Left ventricle myocardium inferior (tissue), 1 donor: ENCODE results near the gene EFEMP1. TPM values are rescaled to one million over a fixed set of nuclear protein-coding genes. Genes with fewer than 3 reads are reported as not detected.

Source experiments
- DNase-seq: peaks from one replicate; pipeline ENCODE4 v3.0.0-alpha.2; 2020
- H3K27ac ChIP-seq: fragments of 200-600 bp; replicated peaks from 2 replicates; pipeline ENCODE4 v1.8.0; 2021
- H3K27me3 ChIP-seq: fragments of 200-600 bp; 2 replicates; pipeline ENCODE4 v1.8.0; 2021; ENCODE audit warnings: low read depth
- H3K36me3 ChIP-seq: fragments of 200-600 bp; 2 replicates; pipeline ENCODE4 v1.8.0; 2021
- H3K4me1 ChIP-seq: fragments of 200-600 bp; 2 replicates; pipeline ENCODE4 v1.8.0; 2021
- H3K4me3 ChIP-seq: fragments of 200-600 bp; 2 replicates; pipeline ENCODE4 v1.8.0; 2021; ENCODE audit warnings: mild to moderate bottlenecking, moderate library complexity
- H3K9me3 ChIP-seq: fragments of 200-600 bp; replicated peaks from 2 replicates; pipeline ENCODE4 v1.8.0; 2021
- intact Hi-C: fragments of 100-400 bp; cut with micrococcal nuclease; formaldehyde crosslinking; loops from one replicate; pipeline ENCODE4 v1.11.0; 2022
- total RNA-seq: library from RNA; stranded (reverse); fragmentation: NEBNext Ultra II Directional; extraction: Animal tissue kit (Norgen Biotek cat#: 25700); gene quantifications from one replicate; pipeline ENCODE4 v1.2.1, GENCODE V29; 2021
- TF ChIP-seq, protein P1 (sequence below): fragments of 200-600 bp; IDR thresholded peaks from 2 replicates; pipeline ENCODE4 v1.8.0; 2021; ENCODE audit warnings: antibody characterized with exemption, mild to moderate bottlenecking, borderline replicate concordance
- donor health status: DM: no; HTN: yes; CAD: no; lungs with severe emphysema.

EFEMP1 gene
- total RNA-seq, 1 donor from 2014 or later, result 72.3 TPM

DNA sequence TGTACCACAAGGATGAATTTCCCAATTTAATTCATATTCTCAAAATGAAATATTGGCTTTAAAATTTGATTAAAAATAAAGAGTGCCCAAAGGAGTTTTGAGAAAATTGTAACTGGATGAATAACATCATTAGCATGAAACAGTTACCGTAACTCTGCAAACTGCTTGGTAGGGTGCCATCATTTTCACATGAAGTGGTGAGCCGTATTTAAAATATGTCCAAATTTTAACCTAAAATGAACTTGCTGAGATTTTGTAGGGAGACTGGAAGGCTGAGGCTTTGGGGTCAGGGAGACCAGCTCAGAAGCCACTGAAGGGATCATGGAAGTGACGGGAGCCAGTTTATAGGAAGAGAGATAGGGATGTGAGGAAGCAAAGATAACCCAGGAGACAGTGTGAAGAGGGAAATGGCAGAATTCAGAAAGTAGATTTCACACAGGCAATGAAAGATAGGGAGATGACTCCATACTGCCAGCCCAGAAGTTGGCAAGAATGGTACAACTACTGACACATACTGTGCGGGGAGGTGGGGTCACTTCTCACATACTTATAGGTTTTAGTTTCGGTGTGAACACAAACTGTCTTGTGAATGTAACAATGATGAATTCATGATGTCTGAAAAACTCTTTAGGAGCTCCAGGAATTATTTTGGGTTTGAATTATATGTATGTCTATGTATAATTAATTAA is 53.8 kb downstream of the EFEMP1 start:
- Histone ChIP-seq H3K36me3 (no peaks in the 10 kb centered on the region), H3K9me3 (no peaks in the 10 kb centered on the region), H3K27me3 (no peaks in the 10 kb centered on the region), H3K27ac (no peak overlapping the region), H3K4me1 (no peaks in the 10 kb centered on the region), H3K4me3 (no peak overlapping the region)
- no peak for DNase-seq
- intact Hi-C loops, result no loop called here
- TF ChIP-seq, protein P1, sequence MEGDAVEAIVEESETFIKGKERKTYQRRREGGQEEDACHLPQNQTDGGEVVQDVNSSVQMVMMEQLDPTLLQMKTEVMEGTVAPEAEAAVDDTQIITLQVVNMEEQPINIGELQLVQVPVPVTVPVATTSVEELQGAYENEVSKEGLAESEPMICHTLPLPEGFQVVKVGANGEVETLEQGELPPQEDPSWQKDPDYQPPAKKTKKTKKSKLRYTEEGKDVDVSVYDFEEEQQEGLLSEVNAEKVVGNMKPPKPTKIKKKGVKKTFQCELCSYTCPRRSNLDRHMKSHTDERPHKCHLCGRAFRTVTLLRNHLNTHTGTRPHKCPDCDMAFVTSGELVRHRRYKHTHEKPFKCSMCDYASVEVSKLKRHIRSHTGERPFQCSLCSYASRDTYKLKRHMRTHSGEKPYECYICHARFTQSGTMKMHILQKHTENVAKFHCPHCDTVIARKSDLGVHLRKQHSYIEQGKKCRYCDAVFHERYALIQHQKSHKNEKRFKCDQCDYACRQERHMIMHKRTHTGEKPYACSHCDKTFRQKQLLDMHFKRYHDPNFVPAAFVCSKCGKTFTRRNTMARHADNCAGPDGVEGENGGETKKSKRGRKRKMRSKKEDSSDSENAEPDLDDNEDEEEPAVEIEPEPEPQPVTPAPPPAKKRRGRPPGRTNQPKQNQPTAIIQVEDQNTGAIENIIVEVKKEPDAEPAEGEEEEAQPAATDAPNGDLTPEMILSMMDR, result no peak

DNA sequence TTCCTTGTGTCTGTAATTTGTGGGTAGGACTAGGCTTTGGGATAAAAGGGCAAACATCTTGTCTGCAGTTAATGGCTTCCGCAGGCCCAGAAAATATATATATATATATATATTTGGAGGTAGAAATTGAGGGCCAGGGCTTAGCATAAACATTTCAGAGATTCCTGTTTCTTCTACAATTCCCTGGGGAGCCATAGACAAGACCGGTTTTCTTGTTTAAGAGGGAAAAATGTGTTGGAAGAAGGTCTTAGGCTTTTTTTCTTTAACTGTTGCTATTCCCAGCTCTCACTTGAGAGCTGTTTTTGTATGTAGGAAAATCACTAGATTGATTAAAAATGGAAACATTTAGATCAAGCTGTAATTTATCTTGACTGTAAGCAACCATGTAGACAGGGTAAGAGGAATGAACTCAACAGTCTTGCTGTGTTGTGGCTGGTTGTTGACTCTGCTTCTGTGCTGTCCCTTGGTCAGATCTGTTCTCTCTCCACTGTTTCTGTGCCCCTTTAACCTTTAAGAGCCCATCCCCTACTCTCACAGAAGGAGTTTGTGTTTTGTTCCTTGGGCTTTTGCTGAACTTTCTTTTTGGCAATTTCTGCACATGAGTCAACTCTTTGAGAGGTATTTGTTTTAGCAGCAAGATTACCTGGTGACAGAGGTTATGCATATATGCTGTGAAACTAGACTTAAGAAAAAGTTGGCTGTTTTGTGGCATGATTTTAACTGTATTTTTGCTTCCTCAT is 58.3 kb downstream of the EFEMP1 start:
- intact Hi-C loops, result no loop called here
- Histone ChIP-seq H3K4me1 (peaks cover 14% of the 10 kb centered on the region), H3K27ac (no peak overlapping the region), H3K27me3 (no peaks in the 10 kb centered on the region), H3K9me3 (no peaks in the 10 kb centered on the region), H3K36me3 (no peaks in the 10 kb centered on the region), H3K4me3 (no peak overlapping the region)
- TF ChIP-seq, protein P1, result no peak
- no peak for DNase-seq

GRCh38 chr2:55864351-55865084 is 59.1 kb downstream of the EFEMP1 start:
- intact Hi-C loops, result no loop called here
- H3K4me1 ChIP-seq, result peaks cover 14% of the 10 kb centered on the region
- DNase-seq, result no peak
- no peaks in the 10 kb centered on the region for H3K36me3 ChIP-seq
- H3K27me3 ChIP-seq, result no peaks in the 10 kb centered on the region
- no peaks in the 10 kb centered on the region for H3K9me3 ChIP-seq
- H3K27ac ChIP-seq, result no peak overlapping the region
- TF ChIP-seq, protein P1, result no peak
- no peak overlapping the region for H3K4me3 ChIP-seq

- no peaks in the 10 kb centered on the region for H3K27me3 ChIP-seq
- H3K9me3 ChIP-seq, result no peaks in the 10 kb centered on the region
- DNase-seq, result no peak
- peak overlapping the region; percentile 66 for H3K27ac ChIP-seq
- no peak overlapping the region for H3K4me3 ChIP-seq
- TF ChIP-seq, protein P1, result no peak
- no peaks in the 10 kb centered on the region for H3K36me3 ChIP-seq
- intact Hi-C loops, result no loop called here
- peaks cover 14% of the 10 kb centered on the region for H3K4me1 ChIP-seq
Measured at GRCh38 chr2:55862673-55863390, 60.8 kb downstream of the EFEMP1 start.

GRCh38 chr2:55862246-55862645 is 61.3 kb downstream of the EFEMP1 start:
- intact Hi-C loops, result no loop called here
- no peak for DNase-seq
- no peaks in the 10 kb centered on the region for H3K27me3 ChIP-seq
- peak overlapping the region; percentile 66 for H3K27ac ChIP-seq
- TF ChIP-seq, protein P1, result no peak
- H3K9me3 ChIP-seq, result no peaks in the 10 kb centered on the region
- no peaks in the 10 kb centered on the region for H3K36me3 ChIP-seq
- H3K4me3 ChIP-seq, result no peak overlapping the region
- peaks cover 14% of the 10 kb centered on the region for H3K4me1 ChIP-seq
